Psoas muscle (tissue), 8 donors: ENCODE measurements around the gene SUPT4H1. TPM values are rescaled to one million over a fixed set of nuclear protein-coding genes. Genes with fewer than 3 reads are reported as not detected.
A peak's percentile ranks its signal among the peaks of the same experiment; 100 is the strongest.

Experiments used
- ATAC-seq, 4 donors: fragments of 200-7000 bp; cut with Tn5 transposase; one replicate each; pipeline ENCODE4 v1.9.1; 2020; ENCODE audit warnings: moderate library complexity in 3 of 4, mild to moderate bottlenecking in 2 of 4
- DNase-seq, 2 donors: peaks; one replicate each; pipeline ENCODE4 v3.0.0-alpha.2; 2020
- H3K27ac ChIP-seq: fragments of 200-600 bp; one replicate; pipeline ENCODE4 v1.8.0; 2022
- H3K27me3 ChIP-seq, 3 donors: fragments of 200-600 bp in 1 of 3; one replicate each; pipeline versions ENCODE4 v1.6.1 to v1.8.0; 2013 to 2022; ENCODE audit warnings: low read length in 2 of 3, mild to moderate bottlenecking in 2 of 3, moderate library complexity in 1 of 3; ENCODE audit not compliant: insufficient read depth in 3 of 3
- H3K36me3 ChIP-seq, 2 donors: fragments of 200-600 bp in 1 of 2; one replicate each; pipeline versions ENCODE4 v1.6.1 to v1.8.0; 2013 to 2022; ENCODE audit warnings: low read depth in 1 of 2, mild to moderate bottlenecking in 1 of 2, moderate library complexity in 1 of 2; ENCODE audit not compliant: insufficient read depth in 1 of 2
- H3K4me1 ChIP-seq: fragments of 200-600 bp; one replicate; pipeline ENCODE4 v1.8.0; 2022
- H3K4me3 ChIP-seq: fragments of 200-600 bp; one replicate; pipeline ENCODE4 v1.8.0; 2022; ENCODE audit warnings: mild to moderate bottlenecking
- H3K9me3 ChIP-seq: fragments of 200-600 bp; one replicate; pipeline ENCODE4 v1.8.0; 2022
- WGBS, 3 donors: extraction: QIAGEN DNeasy Blood & Tissue Kit; methylation state at CpG; one replicate each; pipeline versions ENCODE4 v1.1.6 to v1.1.7; 2013; 5-methylcytosine and 5-hydroxymethylcytosine counted together
- intact Hi-C, 2 donors: fragments of 100-400 bp; cut with DNase I; formaldehyde crosslinking; loops; one replicate each; pipeline versions ENCODE4 v1.11.0 to v1.14.2; 2022
- polyA plus RNA-seq, 3 donors: library from polyadenylated mRNA; stranded (reverse); fragments of 200-250 nt; gene quantifications; one replicate each; pipeline ENCODE4 v1.2.3, GENCODE V29; 2013
- total RNA-seq, 4 donors: library from RNA; stranded (reverse); fragmentation: NEBNext Ultra II Directional in 2 of 4; extraction: Animal tissue kit (Norgen Biotek cat#: 25700) in 2 of 4; gene quantifications; one replicate each; pipeline versions ENCODE4 v1.2.1 to v1.2.4, GENCODE V29; 2021 to 2023
- TF ChIP-seq, protein P1 (sequence below): fragments of 200-600 bp; IDR thresholded peaks from one replicate; pipeline ENCODE4 v1.8.0; 2022; ENCODE audit warnings: antibody characterized with exemption
- donor health status: healthy with polysubstance abuse.
- donor health status: DM: no; HTN: no; CAD: no; lungs with moderate emphysema.
- donor health status: Bipolar disorder and iron deficiency.
- donor health status: healthy.
- donor health status: DM: yes; HTN: yes; CAD: no.
- donor health status: DM: no; HTN: no; CAD: no.
- donor health status: DM: no; HTN: no; CAD: no.
- donor health status: DM: yes; HTN: yes; CAD: no.

The SUPT4H1 gene
- total and polyA plus RNA-seq, 7 donors: 52.1 to 86.8 (median 58.2) TPM

- TF ChIP-seq, protein P1, sequence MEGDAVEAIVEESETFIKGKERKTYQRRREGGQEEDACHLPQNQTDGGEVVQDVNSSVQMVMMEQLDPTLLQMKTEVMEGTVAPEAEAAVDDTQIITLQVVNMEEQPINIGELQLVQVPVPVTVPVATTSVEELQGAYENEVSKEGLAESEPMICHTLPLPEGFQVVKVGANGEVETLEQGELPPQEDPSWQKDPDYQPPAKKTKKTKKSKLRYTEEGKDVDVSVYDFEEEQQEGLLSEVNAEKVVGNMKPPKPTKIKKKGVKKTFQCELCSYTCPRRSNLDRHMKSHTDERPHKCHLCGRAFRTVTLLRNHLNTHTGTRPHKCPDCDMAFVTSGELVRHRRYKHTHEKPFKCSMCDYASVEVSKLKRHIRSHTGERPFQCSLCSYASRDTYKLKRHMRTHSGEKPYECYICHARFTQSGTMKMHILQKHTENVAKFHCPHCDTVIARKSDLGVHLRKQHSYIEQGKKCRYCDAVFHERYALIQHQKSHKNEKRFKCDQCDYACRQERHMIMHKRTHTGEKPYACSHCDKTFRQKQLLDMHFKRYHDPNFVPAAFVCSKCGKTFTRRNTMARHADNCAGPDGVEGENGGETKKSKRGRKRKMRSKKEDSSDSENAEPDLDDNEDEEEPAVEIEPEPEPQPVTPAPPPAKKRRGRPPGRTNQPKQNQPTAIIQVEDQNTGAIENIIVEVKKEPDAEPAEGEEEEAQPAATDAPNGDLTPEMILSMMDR: no peak
- H3K27me3 ChIP-seq: no peaks in the 10 kb centered on the region
- 82 to 86% (median 84%) methylated on average over 18 of the region's 18 CpGs for WGBS, 3 donors
- H3K4me1 ChIP-seq: peaks cover 6% of the 10 kb centered on the region
- H3K9me3 ChIP-seq: no peaks in the 10 kb centered on the region
- intact Hi-C loops: no loop called here
- no peak overlapping the region for H3K4me3 ChIP-seq
- ATAC-seq (no peak), DNase-seq (peak in 1 of 2 donors; percentile 42)
- no peaks in the 10 kb centered on the region for H3K36me3 ChIP-seq
- H3K27ac ChIP-seq: no peak overlapping the region
Observed at GRCh38 chr17:58321571-58322525, 30.2 kb downstream of the SUPT4H1 start.

DNA sequence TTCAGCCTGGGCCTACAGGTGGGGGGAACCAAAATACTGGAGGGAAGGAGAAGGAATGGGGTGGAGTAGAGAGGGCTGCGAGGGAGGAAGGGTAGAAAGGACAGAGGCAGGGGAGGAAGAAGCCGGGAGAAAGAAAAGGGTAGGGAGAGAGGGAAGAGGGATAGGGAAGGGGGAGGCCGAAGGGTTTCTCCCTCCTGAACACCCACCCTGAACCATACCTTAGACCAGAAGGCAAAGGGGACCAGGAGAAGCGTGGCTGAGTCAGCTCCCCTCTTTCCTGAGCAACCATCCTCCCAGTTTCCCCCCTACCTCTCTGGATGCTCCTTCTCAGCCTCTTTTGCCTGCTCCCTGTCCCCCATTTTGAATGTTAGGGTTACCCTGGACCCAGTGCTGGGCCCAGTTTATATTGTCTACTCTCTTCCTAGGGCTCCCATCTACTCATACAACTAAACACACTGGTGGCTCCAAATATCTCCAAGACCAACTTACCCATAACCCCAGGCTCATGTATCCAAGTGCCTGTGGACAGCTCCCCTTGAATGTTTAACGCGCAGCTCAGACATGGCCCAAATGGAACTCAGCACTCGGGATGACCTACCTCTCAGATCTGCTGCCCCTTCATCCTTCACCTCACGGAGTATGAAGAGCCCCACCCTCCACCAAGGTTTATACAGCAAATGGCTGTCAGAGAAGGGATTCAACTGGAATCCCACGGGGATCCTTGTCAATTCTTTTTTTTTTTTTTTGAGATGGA, 31.3 kb downstream of the SUPT4H1 start:
- TF ChIP-seq, protein P1: no peak
- no peak for DNase-seq

GRCh38 chr17:58320163-58320558, 31.8 kb downstream of the SUPT4H1 start:
- DNase-seq: no peak
- 93 to 95% (median 94%) methylated on average over 7 of the region's 7 CpGs for WGBS, 3 donors
- no peaks in the 10 kb centered on the region for H3K36me3 ChIP-seq
- TF ChIP-seq, protein P1: no peak
- intact Hi-C loops: no loop called here
- H3K27me3 ChIP-seq: no peaks in the 10 kb centered on the region
- H3K9me3 ChIP-seq: no peaks in the 10 kb centered on the region
- peaks cover 5% of the 10 kb centered on the region for H3K4me1 ChIP-seq
- no peak overlapping the region for H3K27ac ChIP-seq
- ATAC-seq: no peak
- H3K4me3 ChIP-seq: no peak overlapping the region

More for the DNA sequence above, 31.3 kb downstream of the SUPT4H1 start:
- Histone ChIP-seq H3K27ac (no peak overlapping the region), H3K4me3 (no peak overlapping the region), H3K4me1 (peaks cover 6% of the 10 kb centered on the region), H3K36me3 (no peaks in the 10 kb centered on the region), H3K9me3 (no peaks in the 10 kb centered on the region), H3K27me3 (no peaks in the 10 kb centered on the region)
- no peak for ATAC-seq
- WGBS, 3 donors: 88 to 91% (median 90%) methylated on average over 9 of the region's 9 CpGs
- intact Hi-C loops: no loop called here

DNA sequence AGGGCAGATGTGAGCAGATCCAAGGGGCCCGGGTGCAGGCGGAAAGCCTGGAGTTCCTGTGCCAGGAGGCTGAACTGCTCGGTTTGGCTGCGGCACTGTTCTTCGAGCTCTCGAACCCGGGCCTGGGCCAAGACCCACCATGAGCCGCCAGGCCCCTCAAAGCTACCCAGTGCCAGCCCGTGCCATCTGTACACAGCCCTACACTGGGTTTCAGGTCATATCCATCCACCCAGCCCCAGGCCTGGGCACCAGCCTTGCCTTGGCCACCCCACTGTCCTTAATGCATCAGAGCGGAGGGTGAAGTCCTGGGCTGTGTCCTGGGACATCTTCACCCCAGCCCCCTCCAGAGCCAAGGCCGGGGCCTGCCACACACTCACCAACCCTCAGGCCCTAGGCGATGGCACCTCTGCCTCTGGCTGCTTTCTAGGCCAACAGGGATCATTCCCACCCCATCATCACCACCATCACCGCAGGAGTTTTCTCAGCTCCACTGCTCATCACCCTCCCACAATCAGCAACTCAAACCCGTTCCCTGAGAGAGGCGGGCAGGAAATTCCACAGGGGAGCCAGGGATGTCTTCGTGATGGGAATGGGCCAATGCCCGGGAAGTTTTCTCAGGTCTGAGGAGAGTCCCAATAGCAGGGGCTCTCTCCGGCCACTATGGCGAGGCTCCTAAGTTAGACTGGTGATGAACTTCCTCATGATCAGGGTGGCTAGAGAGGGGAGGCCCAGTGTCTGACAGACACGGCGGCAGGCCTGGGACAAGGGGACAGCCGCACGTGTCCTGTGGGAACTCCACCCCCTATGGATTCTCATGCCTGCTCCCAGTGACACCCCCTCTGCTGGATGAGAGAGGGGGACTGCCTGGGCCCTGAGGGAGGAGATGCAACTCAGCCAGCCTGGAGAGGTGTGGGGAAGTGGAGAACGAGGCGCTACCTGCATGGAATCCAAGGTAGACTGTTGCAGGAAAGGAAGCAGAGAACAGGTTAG, 32.5 kb downstream of the SUPT4H1 start:
- no peaks in the 10 kb centered on the region for H3K9me3 ChIP-seq
- no peaks in the 10 kb centered on the region for H3K36me3 ChIP-seq
- 79 to 87% (median 84%) methylated on average over 24 to 25 of the region's 25 CpGs for WGBS, 3 donors
- DNase-seq (peak in 1 of 2 donors; percentile 48), ATAC-seq (no peak)
- no peak overlapping the region for H3K27ac ChIP-seq
- no peaks in the 10 kb centered on the region for H3K4me1 ChIP-seq
- no peak overlapping the region for H3K4me3 ChIP-seq
- intact Hi-C loops: loop anchor here in 1 of 2 donors (5.0 kb wide), 1 partner anchor 128 kb away; no protein-coding TSS in a partner anchor
- no peaks in the 10 kb centered on the region for H3K27me3 ChIP-seq
- TF ChIP-seq, protein P1: no peak
